ENCODE measurements around the gene CMTM7.

Gene CMTM7, protein sequence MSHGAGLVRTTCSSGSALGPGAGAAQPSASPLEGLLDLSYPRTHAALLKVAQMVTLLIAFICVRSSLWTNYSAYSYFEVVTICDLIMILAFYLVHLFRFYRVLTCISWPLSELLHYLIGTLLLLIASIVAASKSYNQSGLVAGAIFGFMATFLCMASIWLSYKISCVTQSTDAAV

DNA sequence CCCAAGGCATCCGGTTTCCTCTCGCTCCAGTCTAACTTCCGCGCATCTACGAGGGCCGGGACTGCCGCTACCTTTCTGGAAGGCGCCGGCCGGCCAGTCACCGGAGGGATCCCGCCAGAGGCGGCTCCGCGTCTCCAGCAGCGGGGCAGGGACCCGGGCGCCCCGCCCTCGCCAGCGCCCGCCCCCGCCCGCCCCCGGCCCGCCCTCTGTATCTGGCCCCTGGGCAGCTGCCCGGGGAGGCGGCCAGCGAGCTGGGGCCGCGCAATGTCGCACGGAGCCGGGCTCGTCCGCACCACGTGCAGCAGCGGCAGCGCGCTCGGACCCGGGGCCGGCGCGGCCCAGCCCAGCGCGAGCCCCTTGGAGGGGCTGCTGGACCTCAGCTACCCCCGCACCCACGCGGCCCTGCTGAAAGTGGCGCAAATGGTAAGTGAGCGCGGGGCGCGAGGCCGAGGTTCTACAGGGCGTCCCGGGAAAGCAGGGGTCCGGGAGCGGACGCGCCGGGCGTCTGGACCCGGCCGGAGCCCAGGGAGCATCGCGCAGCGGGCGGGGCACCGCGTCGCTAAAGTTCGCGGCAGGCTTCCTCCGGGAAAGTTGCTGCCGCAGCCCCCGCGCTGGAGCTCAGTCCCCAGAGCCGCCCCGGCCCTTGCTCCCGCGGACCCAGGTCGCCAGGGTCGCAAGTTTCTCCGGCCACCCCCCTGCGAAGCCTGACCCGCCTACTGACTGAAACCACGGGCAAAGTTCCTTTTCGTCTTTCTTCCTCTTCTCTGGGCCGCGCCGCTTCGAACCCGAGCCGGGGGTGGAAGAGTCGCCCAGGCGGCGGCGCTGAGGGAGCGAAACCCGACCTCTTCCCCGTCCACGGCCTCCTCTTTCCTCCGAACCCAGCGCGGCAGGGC, at the start of gene CMTM7:
CMTM7 (plus strand) TSS at position 211 of the 893 bp plus-strand sequence; CDS start at position 265, 54 bp downstream.
- DNase-seq = peak; percentile 79

DNA sequence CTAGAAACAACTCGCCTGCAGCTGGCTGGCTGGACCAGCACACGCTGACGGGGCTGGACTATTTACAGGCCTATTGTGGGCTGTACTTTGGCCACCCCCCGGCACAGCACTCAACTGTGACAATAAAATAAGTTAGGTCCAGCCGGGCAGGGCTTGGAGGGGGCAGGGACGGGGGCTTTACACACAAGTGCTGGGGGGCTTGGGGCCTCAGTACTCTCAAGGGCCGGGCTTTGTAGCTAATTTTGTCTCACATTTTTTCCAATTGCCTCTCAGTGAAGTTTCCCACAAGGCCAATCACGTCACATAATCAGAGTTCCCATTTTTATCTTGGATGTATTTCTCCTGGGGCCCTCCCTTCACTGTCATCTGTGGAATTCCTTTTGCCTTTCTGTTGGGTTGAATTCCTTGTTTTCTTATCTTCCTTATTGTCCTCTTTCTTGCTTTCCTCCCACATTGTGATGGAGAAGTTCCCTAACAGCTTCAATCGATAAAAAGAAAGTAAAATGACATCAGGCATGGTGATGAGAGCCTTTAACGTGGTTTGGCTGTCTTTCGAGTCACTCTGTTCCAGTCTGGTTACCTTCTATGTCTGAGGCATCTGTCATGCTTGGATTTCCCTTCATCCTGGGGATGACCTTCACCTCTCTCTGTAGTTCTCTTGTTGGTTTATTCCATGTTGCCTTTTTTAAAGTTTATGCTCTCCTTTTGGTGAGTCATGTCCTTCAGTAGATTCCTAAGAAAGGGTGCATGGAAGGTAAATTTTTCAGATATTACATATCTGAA, 44.1 kb upstream of the CMTM7 start:
- DNase-seq = no peak

DNA sequence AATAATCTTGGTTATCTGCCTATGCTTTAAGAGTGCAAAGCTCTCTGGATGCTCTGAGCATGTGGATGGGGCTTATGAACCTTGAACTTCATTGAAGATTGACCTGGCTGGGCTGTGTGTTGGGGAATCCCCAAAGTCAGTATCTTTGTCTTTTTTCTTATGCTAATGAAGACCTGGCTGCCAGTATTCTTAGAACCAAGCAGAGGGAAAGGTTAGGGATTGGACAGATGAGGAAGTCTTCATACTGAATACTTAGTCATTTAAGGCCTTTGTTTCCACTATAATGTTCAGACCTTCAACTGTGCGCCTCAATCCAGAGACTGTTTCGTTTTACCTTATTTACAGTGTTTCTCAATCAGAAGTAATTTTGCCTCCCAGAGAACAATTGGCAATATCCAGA, 42.5 kb upstream of the CMTM7 start:
- no peak for DNase-seq

DNA sequence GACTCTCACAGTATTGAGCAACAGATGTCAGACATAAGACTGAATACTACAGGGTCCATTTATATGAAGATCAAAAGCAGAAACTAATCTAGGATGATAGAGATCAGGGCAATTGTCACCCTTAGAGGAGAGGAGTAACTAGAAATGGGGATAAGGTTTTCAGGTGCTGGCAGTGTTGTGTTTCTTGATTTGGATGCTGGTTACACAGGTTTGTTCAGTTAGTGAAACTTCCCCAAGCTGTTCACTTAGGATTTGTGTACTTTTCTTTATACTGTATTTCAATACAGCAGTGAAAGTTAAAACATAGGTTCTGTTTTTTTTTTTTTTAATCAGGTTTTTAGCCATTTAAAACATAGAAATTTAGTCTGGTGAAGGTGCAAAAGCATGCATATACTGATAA, 39.1 kb upstream of the CMTM7 start:
- DNase-seq = no peak

DNA sequence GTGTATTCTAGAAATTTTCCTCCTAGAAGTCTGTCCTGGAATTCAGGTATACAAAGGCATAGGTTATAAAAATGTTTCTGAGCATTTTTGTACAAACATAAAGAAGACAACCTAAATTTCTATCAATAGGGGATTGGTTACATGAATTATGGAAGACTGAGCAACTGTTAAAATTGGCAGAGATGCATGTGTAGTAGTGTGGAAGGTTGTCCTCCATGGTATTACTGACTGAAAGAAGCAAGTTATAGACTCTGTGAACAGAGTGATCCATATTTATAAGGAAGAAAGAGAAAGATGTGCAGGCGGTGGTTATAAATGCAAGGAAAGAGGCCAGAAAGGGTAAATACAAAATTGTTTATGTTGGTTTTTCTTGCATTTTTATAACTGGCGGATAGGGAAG, 38.3 kb upstream of the CMTM7 start:
- no peak for DNase-seq

DNA sequence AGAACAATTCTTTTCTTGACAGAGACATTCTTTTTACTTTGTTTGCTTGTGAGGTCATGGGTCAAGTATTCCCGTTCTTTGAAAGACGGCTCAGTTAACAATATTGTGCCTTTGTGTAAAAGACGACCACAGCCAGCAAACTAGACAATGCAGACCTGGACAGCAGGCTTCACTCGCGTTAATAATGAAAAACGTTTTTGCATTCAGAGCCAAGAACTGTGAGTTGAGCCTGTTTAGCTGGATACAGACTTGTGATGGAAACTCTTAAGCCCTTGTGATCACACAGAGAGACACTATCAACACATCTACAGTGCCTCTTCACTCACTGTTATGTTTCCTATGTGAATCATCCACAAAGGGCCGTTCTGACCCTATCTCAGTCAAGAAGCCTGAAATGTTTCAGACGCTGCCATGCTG, 37.3 kb upstream of the CMTM7 start:
- no peak for DNase-seq

DNA sequence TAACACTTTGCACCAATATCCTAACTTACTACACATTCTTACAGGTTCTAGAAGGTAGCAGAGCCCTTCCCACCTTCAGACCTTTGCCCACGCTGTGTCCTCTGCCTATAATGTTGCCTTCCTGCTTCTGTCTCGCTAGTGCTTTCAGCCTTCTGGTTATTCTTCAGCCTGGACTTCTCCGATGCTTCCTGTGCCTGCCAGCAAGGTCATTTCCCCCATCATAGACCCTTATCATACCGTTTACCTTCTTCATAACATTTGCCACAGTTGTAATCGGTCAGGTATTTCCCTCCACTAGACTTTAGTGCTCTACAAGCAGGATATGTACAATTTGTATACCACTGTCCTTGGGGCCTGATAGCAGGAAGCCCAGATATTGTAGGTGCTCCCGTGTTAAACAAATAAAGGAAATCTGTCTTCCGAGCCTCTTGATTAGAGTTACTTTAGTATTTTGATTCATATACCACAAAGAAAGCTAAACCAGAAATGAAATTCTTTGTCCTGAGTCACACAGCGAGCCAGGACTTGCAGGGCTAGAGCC, 35.8 kb upstream of the CMTM7 start:
- no peak for DNase-seq

DNA sequence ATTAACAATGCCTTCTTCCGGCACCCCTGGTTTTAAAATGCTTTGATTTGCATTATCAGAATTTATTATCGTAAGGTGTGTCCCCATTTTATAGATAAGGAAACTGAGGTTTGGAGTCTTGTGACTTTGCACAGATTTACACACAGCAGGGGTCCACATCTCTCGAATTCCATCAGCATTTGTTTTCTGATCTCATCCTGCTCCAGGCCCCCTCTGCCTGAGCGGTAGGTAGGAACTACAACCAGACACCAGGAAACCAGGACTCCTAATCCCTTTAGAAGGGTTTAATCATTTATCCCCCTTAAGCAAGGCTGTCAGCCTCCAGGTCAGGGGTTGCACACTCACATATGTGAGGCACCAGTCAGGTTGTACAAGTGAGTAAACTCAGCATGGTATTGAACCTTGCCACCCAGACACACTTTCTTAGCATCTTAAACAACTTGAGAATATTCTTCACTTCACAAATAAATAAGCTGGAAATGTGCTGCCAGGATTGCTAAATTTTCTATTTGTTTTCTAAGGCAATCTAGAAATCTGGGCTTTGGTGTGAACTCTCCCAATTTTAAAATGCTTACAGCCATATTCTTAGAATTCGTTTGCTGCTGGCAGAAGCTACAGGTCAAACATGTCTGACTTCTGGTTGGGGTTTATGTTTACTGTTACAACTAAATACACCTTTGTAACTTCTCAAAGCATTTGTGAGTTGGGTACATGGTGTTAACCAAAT, 31.7 kb upstream of the CMTM7 start:
- DNase-seq = no peak

DNA sequence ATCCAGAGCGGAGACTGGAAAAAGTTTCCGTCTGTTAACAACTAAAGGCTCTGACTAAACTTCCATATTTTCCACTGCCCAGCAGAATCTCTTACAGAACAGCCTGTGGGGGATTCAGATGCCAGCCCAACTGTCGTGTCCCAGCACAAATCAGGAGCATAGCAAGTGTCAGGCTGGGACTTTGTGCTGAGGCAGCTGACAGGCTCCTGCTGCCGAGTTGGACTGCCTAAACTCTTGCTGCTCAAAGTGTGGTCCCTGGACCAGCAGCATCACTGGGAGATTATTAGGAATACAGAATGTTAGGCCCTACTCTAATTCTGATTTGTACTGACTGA, 31.2 kb upstream of the CMTM7 start:
- no peak for DNase-seq

DNA sequence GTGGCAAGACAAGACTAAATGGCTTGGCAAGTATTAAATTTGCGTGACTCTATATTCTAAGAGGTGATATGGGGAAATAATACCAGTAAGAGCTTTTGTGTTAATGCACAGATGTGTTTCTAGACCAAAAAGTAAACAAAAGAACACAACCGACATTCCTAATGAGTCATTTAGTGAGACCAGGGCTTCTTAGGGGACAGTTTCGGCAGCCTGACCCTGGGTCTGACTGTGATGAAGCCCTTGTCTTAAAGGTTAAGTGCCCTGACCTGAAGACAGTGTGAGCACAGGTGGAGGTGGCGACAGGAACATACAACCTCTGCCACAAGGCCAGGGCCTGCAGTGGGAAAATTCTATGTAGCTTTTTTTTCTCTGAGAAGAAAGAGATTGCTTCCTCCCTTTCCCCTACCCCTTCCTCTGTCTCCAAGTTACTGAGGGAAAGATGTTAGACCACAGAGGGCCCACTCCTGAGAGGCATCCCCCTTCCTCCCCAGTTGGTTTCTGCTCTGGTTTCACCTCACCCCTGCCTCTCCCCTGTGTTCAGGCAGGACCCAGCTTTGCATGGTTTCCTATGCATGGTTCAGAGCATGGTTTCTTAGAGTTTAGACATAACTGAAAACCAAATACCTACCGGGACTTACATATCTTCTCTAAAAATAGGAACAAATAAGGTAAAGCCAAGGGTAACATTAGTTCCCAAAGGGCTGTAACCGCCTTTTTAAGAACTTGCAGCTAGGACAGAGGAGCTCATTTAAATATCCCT, 24.8 kb upstream of the CMTM7 start:
- no peak for DNase-seq

DNA sequence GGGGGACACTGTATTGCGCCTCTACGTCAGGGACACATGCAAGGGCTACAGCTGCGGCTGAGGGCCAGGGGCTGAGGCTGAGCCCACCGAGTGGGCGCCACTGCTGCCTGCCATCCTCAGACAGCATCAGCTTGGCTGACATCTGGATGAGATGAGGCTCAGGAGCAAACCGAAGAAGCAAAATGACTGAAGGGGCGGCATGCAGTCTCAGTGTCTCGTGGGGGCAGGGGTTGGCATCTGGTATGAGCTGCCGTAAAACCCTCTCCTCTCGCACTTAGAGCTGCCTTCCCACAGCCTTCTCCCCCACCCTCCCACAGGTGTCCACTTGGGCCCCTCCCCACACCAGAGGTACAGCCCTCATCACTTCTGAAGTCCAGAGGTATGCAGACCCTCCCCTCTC, 24.2 kb upstream of the CMTM7 start:
- no peak for DNase-seq

DNA sequence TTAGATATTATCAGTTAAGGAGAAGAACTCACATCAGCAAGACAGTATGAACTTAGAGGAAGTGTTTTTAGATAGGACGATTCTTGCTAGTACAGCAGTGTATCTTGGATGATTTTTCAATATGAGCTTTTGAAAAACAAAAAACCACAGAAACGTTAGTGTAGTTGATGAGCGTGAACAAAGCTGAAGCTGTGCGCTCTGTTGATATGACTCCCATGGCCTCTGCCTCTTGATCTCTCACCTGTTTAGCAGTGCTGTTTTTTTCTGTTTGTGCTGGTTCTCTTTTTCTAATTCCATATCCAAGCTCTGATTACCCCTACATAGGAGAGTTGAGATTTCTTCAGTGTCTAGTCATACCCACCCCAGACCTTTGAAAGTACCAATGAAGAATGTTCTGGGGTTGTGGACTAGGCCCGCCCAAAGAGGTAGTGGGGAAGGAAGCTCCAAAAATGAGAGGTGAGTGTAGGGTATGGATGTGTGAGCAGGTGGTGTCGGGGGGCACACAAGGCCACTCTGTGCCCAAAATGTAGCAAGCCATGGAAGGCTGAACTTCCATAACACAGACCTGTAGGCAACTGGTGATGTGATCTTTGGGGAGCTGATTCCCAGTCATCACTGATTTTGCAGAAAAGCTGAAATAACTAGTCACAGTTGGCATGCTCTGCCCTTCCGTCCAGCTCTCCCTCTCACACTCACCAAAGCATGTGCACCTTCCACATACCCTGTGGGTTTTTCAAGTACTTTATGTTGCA, 20.0 kb upstream of the CMTM7 start:
- no peak for DNase-seq

DNA sequence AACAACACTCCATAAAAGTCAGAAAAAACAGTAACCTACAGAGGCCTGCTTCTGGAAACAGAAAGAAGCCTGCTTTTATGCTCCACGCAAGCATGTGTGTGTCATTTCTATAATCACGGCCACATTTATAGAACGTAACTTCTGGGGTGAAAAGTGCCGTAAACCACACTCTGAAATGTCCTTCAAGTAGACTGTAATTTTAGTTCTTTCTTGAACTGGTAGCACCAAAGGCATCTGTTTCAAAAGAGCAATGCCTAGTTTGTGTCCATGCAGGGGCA, 19.5 kb upstream of the CMTM7 start:
- DNase-seq = no peak

DNA sequence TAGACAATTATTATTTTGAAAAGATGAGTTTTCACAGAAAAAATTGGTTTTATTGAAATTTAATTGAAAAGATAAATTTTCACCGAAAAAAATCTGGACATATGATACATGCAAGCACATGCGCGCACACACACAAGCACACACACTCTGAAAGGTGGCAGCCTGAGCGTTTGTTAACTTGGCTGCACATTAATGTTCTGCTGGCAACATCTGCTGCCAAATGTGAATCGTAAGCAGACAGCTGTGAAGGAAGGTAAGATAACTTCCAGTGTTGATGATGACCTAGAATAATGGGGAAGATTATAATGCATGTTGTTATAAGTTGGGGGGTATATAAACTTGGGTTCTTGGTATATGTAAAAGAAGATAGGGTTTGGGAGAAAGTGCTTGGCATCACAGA, 18.4 kb upstream of the CMTM7 start:
- DNase-seq = no peak

DNA sequence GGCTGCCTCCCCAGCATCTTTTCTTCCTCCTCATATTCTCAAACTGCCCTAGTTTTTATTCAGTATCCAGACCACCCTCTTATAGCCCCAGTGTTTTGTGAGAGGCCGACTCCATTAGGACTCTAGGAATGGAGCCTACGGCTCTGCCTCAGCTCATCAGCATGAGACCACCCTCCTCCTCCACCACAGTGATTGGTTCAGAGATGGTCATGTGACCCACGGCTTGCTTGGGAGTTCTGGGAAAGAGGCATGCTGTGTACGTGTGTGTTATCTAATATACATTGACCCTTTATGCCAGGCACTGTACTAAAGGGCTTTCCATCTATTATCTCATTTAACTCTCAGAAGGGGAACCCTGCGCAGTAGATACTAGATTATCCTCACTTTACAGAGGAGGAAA, 17.8 kb upstream of the CMTM7 start:
- DNase-seq = no peak

DNA sequence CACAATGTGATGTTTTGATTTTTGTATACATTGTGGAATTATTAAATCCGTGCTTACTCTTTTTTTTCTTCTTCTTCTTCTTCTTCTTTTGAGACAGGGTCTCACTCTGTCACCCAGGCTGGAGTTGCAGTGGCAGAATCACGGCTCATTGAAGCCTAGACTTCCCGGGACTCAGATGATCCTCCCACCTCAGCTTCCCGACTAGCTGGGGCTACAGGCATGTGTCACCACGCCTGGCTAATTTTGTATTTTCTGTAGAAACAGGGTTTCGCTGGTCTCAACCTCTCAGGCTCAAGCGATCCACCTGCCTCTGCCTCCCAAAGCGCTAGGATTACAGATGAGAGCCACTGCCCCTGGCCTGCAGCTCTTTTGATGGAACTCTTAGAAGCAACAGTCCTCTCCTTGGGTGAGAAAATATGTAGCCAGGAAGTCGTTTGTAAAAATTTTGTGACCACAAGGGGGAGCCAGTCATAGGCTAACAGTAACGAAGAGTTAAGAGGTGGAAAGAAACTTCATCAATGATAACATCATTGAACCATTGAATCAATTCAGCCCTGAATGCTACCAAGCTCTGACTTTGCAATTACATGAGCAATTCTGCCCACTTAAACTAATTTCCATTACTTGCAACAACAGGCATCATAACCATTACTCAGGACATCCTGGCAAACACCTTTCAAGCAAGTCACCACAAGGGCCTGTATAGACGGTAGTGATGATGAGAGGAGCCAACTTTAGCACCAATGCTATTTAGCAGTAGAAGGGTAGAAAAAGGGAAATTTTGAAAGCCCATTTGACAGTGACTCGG, 16.7 kb upstream of the CMTM7 start:
- DNase-seq = peak; percentile 73

DNA sequence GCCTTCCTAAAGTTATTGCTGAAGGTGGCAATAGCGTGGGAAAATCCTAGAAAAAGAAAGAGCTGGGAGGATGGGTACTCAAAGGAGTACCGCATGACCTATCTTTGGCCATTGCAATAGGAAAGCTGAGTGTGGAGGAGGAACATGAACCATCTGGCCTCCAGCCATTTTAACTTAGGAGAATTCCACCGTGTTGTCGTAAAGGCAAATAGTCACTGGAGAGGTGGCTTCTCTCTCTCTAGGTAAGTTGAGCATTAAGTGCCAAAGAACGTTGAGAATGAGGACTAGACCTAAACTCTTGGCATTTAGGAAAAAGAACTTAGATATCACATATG, 16.1 kb upstream of the CMTM7 start:
- no peak for DNase-seq

DNA sequence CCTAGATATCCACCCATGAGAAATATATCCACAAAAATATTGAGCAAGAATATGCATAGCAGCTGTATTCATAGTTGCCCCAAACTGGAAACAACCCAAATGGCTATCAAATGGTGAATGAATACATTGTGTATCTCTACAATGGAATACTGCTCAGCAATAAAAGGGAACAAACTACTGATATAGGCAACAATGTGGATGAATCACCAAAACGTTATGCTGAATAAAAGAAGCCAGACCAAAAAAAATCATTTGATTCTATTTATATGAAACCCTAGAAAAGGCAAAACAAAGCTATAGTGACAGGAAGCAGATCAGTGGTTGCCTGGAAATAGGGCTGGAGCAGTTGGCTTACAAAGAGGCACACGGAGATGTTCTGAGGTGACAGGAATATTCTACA, 15.5 kb upstream of the CMTM7 start:
- DNase-seq = no peak

DNA sequence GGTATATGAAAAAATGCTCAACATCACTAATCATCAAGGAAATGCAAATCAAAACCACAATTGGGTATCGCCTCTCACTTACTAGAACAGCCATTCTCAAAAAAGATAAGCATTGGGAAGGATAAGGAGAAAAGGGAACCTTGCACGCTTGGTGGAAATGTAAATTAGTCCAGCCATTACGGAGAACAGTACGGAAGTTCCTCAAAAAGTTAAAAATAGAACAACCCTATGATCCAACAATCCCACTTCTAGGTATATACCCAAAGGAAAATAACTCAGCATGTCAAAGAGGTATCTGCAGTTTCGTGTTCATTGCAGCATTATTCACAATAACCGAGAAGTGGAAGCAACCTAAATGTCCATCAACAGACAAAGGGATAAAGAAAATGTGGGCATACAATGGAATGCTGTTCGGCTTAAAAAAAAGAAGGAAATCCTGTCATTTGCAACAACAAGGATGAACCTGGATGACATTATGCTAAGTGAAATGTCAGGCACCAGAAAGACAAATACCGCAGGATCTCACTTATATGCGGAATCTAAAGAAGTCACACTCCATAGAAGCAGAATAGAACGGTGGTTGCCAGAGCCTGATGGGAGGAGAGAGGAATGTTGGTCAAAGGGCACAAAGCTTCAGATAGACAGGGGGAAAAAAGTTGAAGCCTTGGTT, 11.7 kb upstream of the CMTM7 start:
- no peak for DNase-seq

DNA sequence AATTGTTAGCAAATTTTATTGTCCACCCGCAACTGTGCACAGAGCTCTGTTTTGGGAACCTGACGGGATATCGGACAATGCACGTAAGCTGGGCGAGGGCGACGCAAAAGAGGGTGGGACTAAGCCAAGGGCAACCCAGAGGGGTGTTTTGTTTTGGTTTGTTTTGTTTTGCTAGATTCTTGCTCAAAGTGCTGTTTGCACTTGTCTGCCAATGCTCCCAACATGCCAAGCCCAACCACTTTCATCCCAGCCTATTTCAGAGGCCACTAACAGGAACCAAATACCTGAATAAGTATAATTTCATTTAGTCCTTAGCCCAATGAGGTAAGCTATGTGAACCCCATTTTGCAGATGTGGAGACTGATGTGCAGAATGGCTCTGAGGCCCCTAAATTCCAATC, 9.7 kb upstream of the CMTM7 start:
- no peak for DNase-seq
